Progenitor cell of endocrine pancreas (in vitro differentiated cells): ENCODE results near the gene TTC24. TPM values are rescaled to one million over a fixed set of nuclear protein-coding genes. Genes with fewer than 3 reads are reported as not detected.
"Not testable (repeated sequence)": the region's sequence is repeated elsewhere in the genome, so short reads cannot be mapped to it uniquely, and the experiment has no call there.

Experiments
- DNase-seq: peaks from one replicate; pipeline ENCODE4 v3.0.0; 2021; ENCODE audit warnings: low spot score; ENCODE audit not compliant: unreplicated experiment
- H3K27ac Mint-ChIP-seq: 2 replicates; pipeline ENCODE4 v1.8.0; 2021; ENCODE audit warnings: mild to moderate bottlenecking, moderate library complexity, mixed read lengths
- H3K27me3 Mint-ChIP-seq: 2 replicates; pipeline ENCODE4 v1.8.0; 2021; ENCODE audit warnings: mixed read lengths
- H3K36me3 Mint-ChIP-seq: 2 replicates; pipeline ENCODE4 v1.8.0; 2022; ENCODE audit warnings: mixed read lengths; ENCODE audit not compliant: insufficient read depth
- H3K4me1 Mint-ChIP-seq: 2 replicates; pipeline ENCODE4 v1.8.0; 2021; ENCODE audit warnings: low read depth, mixed read lengths
- H3K4me3 Mint-ChIP-seq: 2 replicates; pipeline ENCODE4 v1.8.0; 2021; ENCODE audit warnings: low read depth, mild to moderate bottlenecking, moderate library complexity, mixed read lengths
- H3K9me3 Mint-ChIP-seq: 2 replicates; pipeline ENCODE4 v1.8.0; 2021; ENCODE audit warnings: low read depth, mixed read lengths
- total RNA-seq: library from RNA; stranded (reverse); gene quantifications from 2 replicates; pipeline ENCODE4 v1.2.1, GENCODE V29; 2021
- TF ChIP-seq, protein P1 (sequence below): fragments of 200-600 bp; sonication (generic); IDR thresholded peaks from one replicate; pipeline ENCODE4 v1.5.0; 2021; ENCODE audit warnings: antibody characterized with exemption, mild to moderate bottlenecking; ENCODE audit not compliant: unreplicated experiment

The TTC24 gene
- total RNA-seq, 1 donor from 2014 or later = not detected

DNA sequence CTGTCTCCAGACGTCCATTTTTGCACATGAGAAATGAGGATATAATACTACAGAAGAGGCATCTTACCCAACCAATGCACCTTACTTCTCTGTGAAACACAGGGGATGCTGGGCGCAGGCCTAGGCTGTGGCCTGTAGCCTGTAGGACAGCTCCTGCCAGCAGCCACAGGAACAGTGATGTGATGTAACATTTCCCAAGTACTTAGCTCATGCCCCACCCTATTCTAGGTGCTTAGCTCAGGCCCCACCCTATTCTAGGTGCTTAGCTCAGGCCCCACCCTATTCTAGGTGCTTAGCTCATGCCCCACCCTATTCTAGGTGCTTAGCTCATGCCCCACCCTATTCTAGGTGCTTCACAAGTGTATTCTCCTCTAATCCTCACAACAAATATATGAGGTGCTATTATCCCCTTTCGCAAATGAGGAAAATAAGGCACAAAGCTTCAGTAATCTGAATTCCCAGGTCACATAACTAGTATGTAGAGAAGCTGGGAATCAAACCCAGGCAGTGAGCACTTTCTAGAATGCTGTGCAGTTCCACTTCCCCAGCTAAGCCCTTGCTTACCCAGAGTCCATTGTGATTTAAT, 7.5 kb downstream of the TTC24 start:
- no peaks in the 10 kb centered on the region for H3K9me3 Mint-ChIP-seq

DNA sequence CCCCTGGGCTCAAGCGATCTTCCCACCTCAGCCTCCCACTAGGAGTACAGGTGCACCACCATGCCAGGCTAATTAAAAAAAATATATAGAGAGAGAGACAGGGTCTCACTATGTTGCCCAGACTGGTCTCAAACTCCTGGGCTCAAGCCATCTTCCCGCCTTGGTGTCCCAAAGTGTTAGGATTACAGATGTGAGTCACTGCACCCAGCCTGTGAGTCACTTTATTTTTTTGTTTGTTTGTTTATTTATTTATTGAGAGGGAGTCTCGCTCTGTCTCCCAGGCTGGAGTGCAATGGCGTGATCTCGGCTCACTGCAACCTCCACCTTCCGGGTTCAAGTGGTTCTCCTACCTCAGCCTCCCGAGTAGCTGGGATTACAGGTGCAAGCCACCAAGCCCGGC, 8.4 kb downstream of the TTC24 start:
- H3K27me3 Mint-ChIP-seq, H3K9me3 Mint-ChIP-seq, H3K27ac Mint-ChIP-seq, H3K4me1 Mint-ChIP-seq, DNase-seq, H3K36me3 Mint-ChIP-seq, H3K4me3 Mint-ChIP-seq: not testable (repeated sequence)

More for the DNA sequence above, 7.5 kb downstream of the TTC24 start:
- no peak for DNase-seq
- Mint-ChIP-seq H3K36me3 (no peaks in the 10 kb centered on the region), H3K27ac (no peak overlapping the region), H3K27me3 (peaks cover 9% of the 10 kb centered on the region), H3K4me1 (peaks cover 5% of the 10 kb centered on the region), H3K4me3 (no peak overlapping the region)
- TF ChIP-seq, protein P1, sequence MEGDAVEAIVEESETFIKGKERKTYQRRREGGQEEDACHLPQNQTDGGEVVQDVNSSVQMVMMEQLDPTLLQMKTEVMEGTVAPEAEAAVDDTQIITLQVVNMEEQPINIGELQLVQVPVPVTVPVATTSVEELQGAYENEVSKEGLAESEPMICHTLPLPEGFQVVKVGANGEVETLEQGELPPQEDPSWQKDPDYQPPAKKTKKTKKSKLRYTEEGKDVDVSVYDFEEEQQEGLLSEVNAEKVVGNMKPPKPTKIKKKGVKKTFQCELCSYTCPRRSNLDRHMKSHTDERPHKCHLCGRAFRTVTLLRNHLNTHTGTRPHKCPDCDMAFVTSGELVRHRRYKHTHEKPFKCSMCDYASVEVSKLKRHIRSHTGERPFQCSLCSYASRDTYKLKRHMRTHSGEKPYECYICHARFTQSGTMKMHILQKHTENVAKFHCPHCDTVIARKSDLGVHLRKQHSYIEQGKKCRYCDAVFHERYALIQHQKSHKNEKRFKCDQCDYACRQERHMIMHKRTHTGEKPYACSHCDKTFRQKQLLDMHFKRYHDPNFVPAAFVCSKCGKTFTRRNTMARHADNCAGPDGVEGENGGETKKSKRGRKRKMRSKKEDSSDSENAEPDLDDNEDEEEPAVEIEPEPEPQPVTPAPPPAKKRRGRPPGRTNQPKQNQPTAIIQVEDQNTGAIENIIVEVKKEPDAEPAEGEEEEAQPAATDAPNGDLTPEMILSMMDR = no peak

DNA sequence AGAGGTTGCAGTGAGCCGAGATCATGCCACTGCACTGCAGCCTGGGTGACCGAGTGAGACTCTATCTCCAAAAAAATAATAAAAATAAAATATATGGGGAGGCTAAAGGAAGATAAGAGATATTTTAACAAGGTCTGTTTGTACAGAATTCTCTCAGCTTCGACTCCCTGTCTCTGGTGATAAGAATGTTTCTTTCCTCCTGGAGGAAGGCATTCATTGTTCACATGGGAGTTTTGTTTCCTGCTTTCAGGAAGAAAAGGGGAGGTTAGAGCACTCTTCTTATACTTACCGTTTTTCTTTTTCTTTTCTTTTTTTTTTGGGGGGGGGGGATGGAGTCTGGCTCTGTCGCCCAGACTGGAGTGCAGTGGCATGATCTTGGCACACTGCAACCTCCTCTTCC, 10.0 kb downstream of the TTC24 start:
- Mint-ChIP-seq H3K9me3 (no peaks in the 10 kb centered on the region), H3K27me3 (peaks cover 9% of the 10 kb centered on the region), H3K4me1 (peaks cover 4% of the 10 kb centered on the region), H3K4me3 (no peak overlapping the region), H3K27ac (no peak overlapping the region), H3K36me3 (no peaks in the 10 kb centered on the region)
- no peak for DNase-seq
- TF ChIP-seq, protein P1 = no peak

DNA sequence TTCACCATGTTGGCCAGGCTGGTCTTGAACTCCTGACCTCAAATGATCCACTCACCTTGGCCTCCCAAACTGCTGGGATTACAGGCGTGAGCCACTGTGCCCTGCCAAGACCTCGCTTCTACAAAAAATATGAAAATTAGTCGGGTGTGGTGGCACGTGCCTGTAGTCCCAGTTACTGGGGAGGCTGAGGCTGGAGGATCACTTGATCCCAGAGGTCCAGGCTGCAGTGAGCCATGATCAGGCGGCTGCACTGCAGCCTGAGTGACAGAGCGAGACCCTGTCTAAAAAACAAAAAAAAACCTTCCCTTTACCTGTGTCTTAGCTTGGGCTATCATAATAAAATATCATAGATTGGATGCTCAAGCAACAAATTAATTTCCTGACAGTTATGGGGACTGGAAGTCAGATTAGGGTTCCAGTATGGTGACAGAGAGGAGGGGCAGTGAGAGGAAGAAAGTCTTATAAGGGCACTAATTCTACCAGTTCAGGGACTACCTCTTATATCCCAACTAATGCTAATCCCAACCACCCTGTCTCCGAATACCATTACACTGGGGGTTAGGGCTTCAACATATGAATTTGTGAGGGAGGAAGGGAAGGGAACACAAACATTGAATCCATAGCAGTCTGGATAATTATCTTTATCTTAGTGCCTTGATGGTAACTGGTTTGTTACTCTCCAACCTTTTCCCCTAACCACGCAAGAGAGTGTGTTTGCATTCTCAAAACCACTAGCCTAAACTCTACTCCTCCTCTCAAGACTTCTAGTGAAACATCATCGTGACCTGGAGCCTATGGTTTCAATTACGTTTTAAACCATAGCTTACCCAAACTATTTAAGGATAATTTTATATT, 11.0 kb downstream of the TTC24 start:
- Mint-ChIP-seq H3K27ac (no peak overlapping the region), H3K9me3 (no peaks in the 10 kb centered on the region), H3K27me3 (peaks cover 2% of the 10 kb centered on the region), H3K36me3 (peaks cover 7% of the 10 kb centered on the region), H3K4me1 (peaks cover 4% of the 10 kb centered on the region), H3K4me3 (peak overlapping the region; percentile 85)
- no peak for DNase-seq
- TF ChIP-seq, protein P1 = no peak

DNA sequence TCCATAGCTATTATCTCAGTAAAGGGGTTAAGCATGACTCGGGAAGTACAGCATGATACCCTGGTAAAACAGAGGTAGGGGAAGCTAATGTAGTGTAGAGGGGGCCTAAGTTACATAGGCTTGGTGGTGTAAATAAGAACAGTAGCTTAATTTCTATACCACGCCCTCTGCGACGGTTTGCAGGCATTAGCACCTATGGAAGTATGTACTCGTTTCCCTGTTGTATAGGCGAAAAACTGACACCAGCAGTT, 11.6 kb downstream of the TTC24 start:
- H3K36me3 Mint-ChIP-seq = peaks cover 8% of the 10 kb centered on the region
- no peak for DNase-seq
- H3K4me3 Mint-ChIP-seq = peak overlapping the region; percentile 85
- no peaks in the 10 kb centered on the region for H3K9me3 Mint-ChIP-seq
- no peaks in the 10 kb centered on the region for H3K27me3 Mint-ChIP-seq
- H3K4me1 Mint-ChIP-seq = peaks cover 4% of the 10 kb centered on the region
- TF ChIP-seq, protein P1 = no peak
- H3K27ac Mint-ChIP-seq = peak overlapping the region; percentile 95
